ENCODE data around the gene DPPA3. TPM values are rescaled to one million over a fixed set of nuclear protein-coding genes. Genes with fewer than 3 reads are reported as not detected.

DPPA3 gene
- 0.12 TPM in 1 of 5 replicates, not detected in the others for total RNA-seq (2022; extraction: Qiagen RNA extraction)

GRCh38 chr12:7711133-7711532 is at the start of gene DPPA3:
TSS of gene DPPA3 (plus strand) at chr12:7711433. CDS start at chr12:7711571, 138 bp downstream.

GRCh38 chr12:7695566-7696197 is 15.6 kb upstream of the DPPA3 start, which contains the start of gene GDF3:
TSS of gene GDF3 (minus strand) at chr12:7695775. CDS start at chr12:7695728, 47 bp downstream.

GRCh38 chr12:7747246-7747645 is 36.0 kb downstream of the DPPA3 start, which contains the start of gene CLEC4C:
TSS of gene CLEC4C (minus strand) at chr12:7747375. CDS start at chr12:7747348, 27 bp downstream.

Other genes starting within 250 kb of the DPPA3 start
- 0.06 to 0.21 TPM (median 0.13 TPM) in 4 of 5 replicates, not detected in the other for gene CD163, start 207.7 kb upstream of the DPPA3 start, total RNA-seq (2022; extraction: Qiagen RNA extraction)
- gene APOBEC1, start 45.5 kb upstream of the DPPA3 start, total RNA-seq (2022; extraction: Qiagen RNA extraction) = not detected in 5 replicates
- gene GDF3, start 15.7 kb upstream of the DPPA3 start, total RNA-seq (2022; extraction: Qiagen RNA extraction) = not detected in 5 replicates
- not detected in 5 replicates for gene CLEC4C, start 35.9 kb downstream of the DPPA3 start, total RNA-seq (2022; extraction: Qiagen RNA extraction)
- gene NANOGNB, start 53.8 kb downstream of the DPPA3 start, total RNA-seq (2022; extraction: Qiagen RNA extraction) = not detected in 5 replicates
- gene NANOG, start 78.0 kb downstream of the DPPA3 start, total RNA-seq (2022; extraction: Qiagen RNA extraction) = 0.05 to 0.08 TPM (median 0.06 TPM) in 4 of 5 replicates, not detected in the other
- 0.39 to 1.1 TPM (median 0.78 TPM) in 5 replicates for gene SLC2A14, start 161.5 kb downstream of the DPPA3 start, total RNA-seq (2022; extraction: Qiagen RNA extraction)
- gene SLC2A3, start 224.8 kb downstream of the DPPA3 start, total RNA-seq (2022; extraction: Qiagen RNA extraction) = 7.2 to 9.9 TPM (median 9.3 TPM) in 5 replicates